ENCODE data around the gene DTX3. TPM values are rescaled to one million over a fixed set of nuclear protein-coding genes. Genes with fewer than 3 reads are reported as not detected.

The DTX3 gene
- total and polyA plus RNA-seq, 12 donors, result 20.4 to 136 (median 47.6) TPM

- intact Hi-C loops (cut with DNase I), result no loop called here
- Histone ChIP-seq H3K4me3 (no peak overlapping the region), H3K4me1 (replicated peaks in 1 of 2) (peaks cover 5 to 8% of the 10 kb centered on the region in 2 donors), H3K27ac (no peak overlapping the region), H3K27me3 (no peaks in the 10 kb centered on the region), H3K36me3 (replicated peaks in 1 of 2) (peaks cover 0 to 7% of the 10 kb centered on the region in 2 donors), H3K9me3 (replicated peaks in 1 of 3) (no peaks in the 10 kb centered on the region)
- 84 to 91% (median 88%) methylated on average over 8 to 10 of the region's 10 CpGs for WGBS, 4 donors
- no peak for TF ChIP-seq CTCF (IDR thresholded peaks at IDR 0.05)
- TF ChIP-seq POLR2A (IDR thresholded peaks at IDR 0.05), result no peak
- DNase-seq, result no peak
Measured at GRCh38 chr12:57612711-57613426, 8.2 kb downstream of the DTX3 start.

GRCh38 chr12:57613427-57614109, 8.9 kb downstream of the DTX3 start:
- intact Hi-C loops (cut with DNase I), result no loop called here
- no peak for DNase-seq
- H3K27ac ChIP-seq, result no peak overlapping the region
- TF ChIP-seq POLR2A (IDR thresholded peaks at IDR 0.05), result no peak
- TF ChIP-seq CTCF (IDR thresholded peaks at IDR 0.05), result no peak
- no peaks in the 10 kb centered on the region for H3K9me3 ChIP-seq (replicated peaks in 1 of 3)
- no peaks in the 10 kb centered on the region for H3K27me3 ChIP-seq
- H3K4me1 ChIP-seq (replicated peaks in 1 of 2), result peaks cover 5 to 8% of the 10 kb centered on the region in 2 donors
- H3K36me3 ChIP-seq (replicated peaks in 1 of 2), result no peaks in the 10 kb centered on the region
- H3K4me3 ChIP-seq, result no peak overlapping the region
- WGBS, 4 donors, result 83 to 90% (median 84%) methylated on average over 8 to 10 of the region's 10 CpGs

GRCh38 chr12:57614178-57614947, 9.7 kb downstream of the DTX3 start:
- no peaks in the 10 kb centered on the region for H3K9me3 ChIP-seq (replicated peaks in 1 of 3)
- no peak overlapping the region for H3K4me3 ChIP-seq
- intact Hi-C loops (cut with DNase I), result no loop called here
- DNase-seq, result no peak
- 63 to 76% (median 69%) methylated on average over 13 to 14 of the region's 14 CpGs for WGBS, 4 donors
- H3K36me3 ChIP-seq (replicated peaks in 1 of 2), result no peaks in the 10 kb centered on the region
- peaks cover 5 to 8% of the 10 kb centered on the region in 2 donors for H3K4me1 ChIP-seq (replicated peaks in 1 of 2)
- TF ChIP-seq CTCF (IDR thresholded peaks at IDR 0.05) (no peak), POLR2A (IDR thresholded peaks at IDR 0.05) (no peak)
- H3K27me3 ChIP-seq, result peaks cover under 1% of the 10 kb centered on the region
- H3K27ac ChIP-seq, result no peak overlapping the region

- intact Hi-C loops (cut with DNase I), result no loop called here
- H3K27ac ChIP-seq, result no peak overlapping the region
Measured at GRCh38 chr12:57614948-57615500, 10.4 kb downstream of the DTX3 start.

More at GRCh38 chr12:57614948-57615500, 10.4 kb downstream of the DTX3 start:
- H3K9me3 ChIP-seq (replicated peaks in 1 of 3), result no peaks in the 10 kb centered on the region
- TF ChIP-seq POLR2A (IDR thresholded peaks at IDR 0.05), result no peak
- 82 to 85% (median 83%) methylated on average over 10 to 11 of the region's 11 CpGs for WGBS, 4 donors
- no peak for DNase-seq
- no peak overlapping the region for H3K4me3 ChIP-seq
- H3K4me1 ChIP-seq (replicated peaks in 1 of 2), result peaks cover 5 to 8% of the 10 kb centered on the region in 2 donors
- H3K27me3 ChIP-seq, result peaks cover 7% of the 10 kb centered on the region
- H3K36me3 ChIP-seq (replicated peaks in 1 of 2), result no peaks in the 10 kb centered on the region

All from adrenal gland (tissue), 12 donors.